ENCODE data around the gene MARF1.
A peak's percentile ranks its signal among the peaks of the same experiment; 100 is the strongest.
"Not testable (repeated sequence)": the region's sequence is repeated elsewhere in the genome, so short reads cannot be mapped to it uniquely, and the experiment has no call there.

Gene MARF1

GRCh38 chr16:15618392-15618791 is 24.6 kb downstream of the MARF1 start:
- no peak for DNase-seq (ENCODE audit: low spot score)

- no peak for DNase-seq (ENCODE audit: low spot score)
These were observed 25.1 kb downstream of the MARF1 start for GRCh38 chr16:15617901-15618300.

DNA sequence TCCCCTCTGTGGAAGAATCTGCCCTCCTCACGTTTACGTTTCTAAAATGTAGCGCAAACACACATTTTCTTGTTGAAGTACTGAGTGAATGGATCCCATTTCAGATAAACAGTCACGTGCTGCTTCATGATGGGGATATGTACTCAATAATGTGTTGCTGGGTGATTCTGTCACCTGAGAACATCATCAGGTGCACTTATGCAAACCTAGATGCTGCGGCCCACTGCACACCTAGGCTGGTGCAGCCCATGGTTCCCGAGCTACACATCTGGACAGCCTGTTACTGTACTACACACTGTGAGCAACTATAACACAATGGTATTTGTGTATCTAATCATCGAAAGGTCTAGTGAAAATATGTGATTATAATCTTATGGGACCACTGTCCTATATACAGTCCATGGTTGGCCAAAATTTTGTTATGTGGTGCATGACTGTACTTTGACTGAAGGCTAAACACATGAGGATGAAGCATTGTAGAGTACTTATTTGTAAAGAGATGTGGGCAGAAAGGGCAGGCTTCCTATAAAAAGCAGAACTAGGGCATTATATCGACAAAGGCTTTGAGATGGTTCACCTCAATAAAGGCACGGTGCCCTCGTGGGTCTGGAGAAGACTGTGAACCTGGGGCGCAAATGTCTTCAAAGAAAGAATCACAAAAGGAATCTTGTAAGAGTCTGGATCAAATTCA is 26.3 kb downstream of the MARF1 start:
- no peak for DNase-seq (ENCODE audit: low spot score)

DNA sequence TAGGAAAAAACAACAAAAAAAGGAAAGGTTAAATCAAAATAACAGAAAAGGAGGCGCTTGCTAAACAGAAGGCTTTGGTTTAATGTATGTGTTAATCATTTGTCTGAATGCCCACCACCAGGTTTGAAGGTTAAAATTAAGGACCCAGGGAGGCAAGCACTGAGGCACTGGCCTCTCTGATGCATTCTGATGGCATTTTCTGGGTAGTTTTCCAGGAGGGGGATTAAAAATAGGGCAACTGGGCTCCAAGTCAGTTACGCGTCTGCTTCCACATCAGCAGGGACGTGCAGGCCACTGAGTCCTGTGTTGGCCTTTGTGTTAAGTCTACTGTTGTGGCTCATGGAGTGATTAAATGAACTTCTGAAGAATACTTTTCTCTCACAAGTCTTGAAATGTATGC is 26.9 kb downstream of the MARF1 start:
- no peak for DNase-seq (ENCODE audit: low spot score)

- no peak for DNase-seq (ENCODE audit: low spot score)
These were observed 29.3 kb downstream of the MARF1 start for GRCh38 chr16:15613676-15614075.

DNA sequence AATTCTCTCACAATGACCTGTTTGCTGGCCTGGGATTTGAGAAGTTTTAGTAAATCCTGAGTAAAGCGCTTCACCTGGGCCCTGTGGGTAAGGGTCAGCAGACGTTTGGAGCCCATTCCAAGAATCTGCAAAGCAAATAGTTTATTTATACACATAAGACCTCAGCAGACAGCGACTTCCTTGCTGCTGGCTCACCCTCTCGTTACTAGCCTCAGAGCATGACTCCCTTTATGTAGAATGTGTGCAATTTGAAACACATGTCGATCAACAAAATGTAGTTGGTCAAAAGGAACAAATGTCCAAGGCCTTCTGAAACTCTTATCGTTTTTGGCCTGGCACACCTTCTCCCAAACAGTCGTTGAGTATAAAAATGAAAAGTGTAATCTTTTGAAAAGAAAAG is 31.3 kb downstream of the MARF1 start:
- no peak for DNase-seq (ENCODE audit: low spot score)

DNA sequence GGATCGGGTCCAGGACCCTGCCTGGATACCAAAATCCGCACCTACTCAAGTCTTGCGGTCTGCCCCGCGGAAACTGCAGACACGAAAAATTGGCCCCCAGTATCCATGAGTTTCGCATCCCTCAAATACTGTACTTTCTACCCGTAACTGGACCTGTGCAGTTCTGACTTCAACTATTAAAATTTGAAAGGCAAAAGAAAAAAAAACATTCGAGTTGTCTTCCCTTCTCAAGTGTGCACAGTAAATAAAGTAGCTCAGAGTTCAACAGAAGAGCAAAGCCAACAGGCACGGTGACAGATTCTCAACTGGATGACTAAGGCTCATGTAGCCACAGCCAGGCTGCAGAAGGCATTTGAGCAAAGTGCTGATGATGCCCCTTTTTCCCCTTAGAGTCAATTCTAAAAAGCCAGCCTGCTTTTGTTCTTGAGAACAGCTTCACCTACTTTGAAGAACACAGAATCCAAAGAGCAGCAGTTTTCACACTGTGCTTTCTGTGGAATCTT is 32.5 kb downstream of the MARF1 start:
- no peak for DNase-seq (ENCODE audit: low spot score)

GRCh38 chr16:15609286-15609649 is 33.7 kb downstream of the MARF1 start:
- DNase-seq (ENCODE audit: low spot score) = no peak

GRCh38 chr16:15608398-15609285 is 34.3 kb downstream of the MARF1 start:
- no peak for DNase-seq (ENCODE audit: low spot score)

DNA sequence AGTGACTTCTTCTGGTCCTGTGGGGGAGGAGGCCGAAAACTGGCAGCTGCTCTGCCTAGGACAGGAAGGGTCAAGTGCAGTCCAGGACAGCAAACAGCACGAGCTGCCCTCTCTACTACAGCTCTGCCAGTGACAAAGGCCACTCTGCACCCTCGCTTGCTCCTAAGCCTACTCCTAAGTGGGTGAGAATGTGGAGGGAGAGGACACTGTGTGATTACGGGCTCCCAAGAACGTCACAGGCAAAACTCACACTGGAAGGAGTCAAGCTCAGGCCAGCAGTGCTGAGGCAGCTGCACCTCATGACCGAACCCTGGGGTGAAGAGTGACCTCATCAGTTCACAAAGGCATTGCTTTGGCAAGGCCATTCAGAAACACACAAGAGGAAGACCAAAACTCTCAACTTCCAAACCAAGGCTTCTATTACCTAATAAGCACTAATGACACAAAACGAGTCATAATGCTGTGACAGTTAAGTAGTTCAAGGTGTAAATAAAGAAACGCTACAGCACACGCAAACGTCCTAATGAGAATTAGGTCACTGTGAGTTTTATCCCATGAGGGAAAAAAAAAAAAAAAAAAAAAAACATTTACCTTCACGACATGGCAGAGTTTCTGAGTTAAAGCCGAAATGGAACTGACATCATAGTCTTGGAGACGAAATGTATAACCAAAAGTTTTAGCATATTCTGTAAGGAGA is 35.1 kb downstream of the MARF1 start:
- no peak for DNase-seq (ENCODE audit: low spot score)

GRCh38 chr16:15607221-15607699 is 35.7 kb downstream of the MARF1 start:
- not testable (repeated sequence) for DNase-seq (ENCODE audit: low spot score)

- DNase-seq (ENCODE audit: low spot score) = peak; percentile 51
These were observed 36.3 kb downstream of the MARF1 start for GRCh38 chr16:15606518-15607220.

- DNase-seq (ENCODE audit: low spot score) = peak; percentile 55
These were observed 37.0 kb downstream of the MARF1 start for GRCh38 chr16:15605839-15606517.

- DNase-seq (ENCODE audit: low spot score) = peak; percentile 96
These were observed 38.2 kb downstream of the MARF1 start for GRCh38 chr16:15604460-15605440.

- no peak for DNase-seq (ENCODE audit: low spot score)
These were observed 40.5 kb downstream of the MARF1 start for GRCh38 chr16:15602285-15603044.

DNA sequence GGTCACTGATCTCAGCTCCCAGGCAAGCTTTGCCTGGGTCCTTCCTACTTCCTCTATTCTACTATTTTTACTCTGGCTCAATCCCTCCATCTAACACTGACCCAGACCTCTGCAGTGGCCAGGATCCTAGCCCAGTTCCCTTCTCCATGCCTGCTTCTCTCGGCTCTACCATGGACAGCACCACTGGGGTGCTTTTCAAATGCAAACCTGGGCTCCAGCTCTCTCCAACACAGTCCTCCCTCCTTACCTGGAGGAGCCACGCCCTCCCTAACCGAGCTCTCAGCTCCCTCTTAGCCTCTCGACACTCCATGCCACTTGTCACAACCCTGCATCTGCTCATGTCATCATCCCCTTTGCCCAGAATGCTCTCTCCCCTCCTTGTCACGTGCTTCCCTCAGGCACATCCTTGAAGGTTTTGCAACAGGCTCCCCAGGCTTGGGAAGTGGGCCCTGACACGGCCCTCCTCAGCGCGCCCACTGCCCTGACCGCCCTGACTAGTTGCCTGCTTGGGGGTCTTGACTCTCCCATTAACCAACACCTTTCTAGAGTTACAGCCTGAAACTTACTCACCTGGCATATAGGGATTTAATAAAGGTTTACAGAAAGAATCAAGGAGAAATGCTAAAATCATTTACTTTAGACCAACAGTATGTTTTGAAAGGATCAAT is 41.6 kb downstream of the MARF1 start:
- DNase-seq (ENCODE audit: low spot score) = no peak

- no peak for DNase-seq (ENCODE audit: low spot score)
These were observed 43.5 kb downstream of the MARF1 start for GRCh38 chr16:15599303-15600070.

DNA sequence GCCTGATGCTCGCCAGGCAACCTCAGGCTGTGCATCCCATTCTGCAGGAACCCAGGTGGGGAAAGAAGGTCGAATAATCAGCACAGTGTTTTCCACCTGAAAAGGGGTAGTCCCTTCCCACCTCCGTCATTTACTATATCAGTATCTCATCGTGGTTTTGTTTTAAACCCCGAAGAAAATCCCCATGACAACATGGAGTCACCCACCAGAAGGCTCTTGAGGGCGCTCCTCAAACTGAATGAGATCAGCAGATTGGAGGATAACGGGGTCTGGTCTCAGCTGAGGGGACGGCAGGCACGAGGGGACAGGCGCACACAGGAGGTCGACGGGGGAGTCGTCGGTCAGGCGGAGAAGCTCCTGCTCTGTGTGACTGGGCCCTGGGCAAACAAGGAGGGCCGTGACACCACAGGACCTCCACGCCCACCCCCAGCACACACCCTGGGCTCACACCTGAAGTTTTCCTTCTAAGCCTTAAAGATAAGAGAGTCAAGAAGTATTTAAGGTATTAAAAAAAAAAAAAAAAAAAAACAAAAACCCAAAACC is 44.2 kb downstream of the MARF1 start:
- DNase-seq (ENCODE audit: low spot score) = no peak
